Tibial nerve (tissue), 4 donors: ENCODE data around the gene EPRS1. TPM values are rescaled to one million over a fixed set of nuclear protein-coding genes. Genes with fewer than 3 reads are reported as not detected.

Source experiments
- DNase-seq, 2 donors: peaks; one replicate each; pipeline ENCODE4 v3.0.0-alpha.2; 2019; ENCODE audit warnings: low spot score in 2 of 2
- H3K27ac ChIP-seq, 4 donors: fragments of 200-600 bp; sonication (generic) in 3 of 4; one replicate each; pipeline ENCODE4 v1.5.1; 2017 to 2019; ENCODE audit warnings: mild to moderate bottlenecking in 1 of 4
- H3K27me3 ChIP-seq, 2 donors: fragments of 200-600 bp; sonication (generic) in 1 of 2; one replicate each; pipeline versions ENCODE4 v1.5.1 to v1.6.0; 2017 to 2019
- H3K36me3 ChIP-seq, 3 donors: fragments of 200-600 bp; sonication (generic); one replicate each; pipeline ENCODE4 v1.5.1; 2018 to 2019
- H3K4me1 ChIP-seq, 4 donors: fragments of 200-600 bp; sonication (generic) in 3 of 4; one replicate each; pipeline ENCODE4 v1.5.1; 2017 to 2019
- H3K4me3 ChIP-seq, 4 donors: fragments of 200-600 bp; sonication (generic) in 3 of 4; one replicate each; pipeline ENCODE4 v1.5.1; 2017 to 2019; ENCODE audit warnings: mild to moderate bottlenecking in 1 of 4, moderate library complexity in 1 of 4
- H3K9me3 ChIP-seq, 4 donors: fragments of 200-600 bp; sonication (generic) in 3 of 4; one replicate each; pipeline ENCODE4 v1.5.1; 2017 to 2019
- CTCF ChIP-seq, 5 experiments: fragments of 200-600 bp in 3 of 5; fragments of 450-650 bp in 2 of 5; sonication (generic) in 3 of 5; IDR thresholded peaks; one replicate each; pipeline ENCODE4 v1.5.1; 2016 to 2019; ENCODE audit warnings: antibody characterized with exemption in 5 of 5, mild to moderate bottlenecking in 3 of 5, moderate library complexity in 2 of 5
- EP300 ChIP-seq, 2 donors: sonication (generic); formaldehyde crosslinking; IDR thresholded peaks; one replicate each; pipeline ENCODE4 v1.6.1; 2017; ENCODE audit warnings: antibody characterized with exemption in 2 of 2, mild to moderate bottlenecking in 1 of 2
- POLR2A ChIP-seq, 2 donors: fragments of 450-650 bp; IDR thresholded peaks; one replicate each; pipeline ENCODE4 v1.6.1; 2017; ENCODE audit warnings: antibody characterized with exemption in 2 of 2, mild to moderate bottlenecking in 2 of 2, moderate library complexity in 2 of 2
- WGBS, 2 donors: methylation state at CpG; one replicate each; pipeline ENCODE4 v1.1.5; 2018; 5-methylcytosine and 5-hydroxymethylcytosine counted together
- total RNA-seq, 4 donors: library from RNA; depleted of rRNA; stranded (reverse); fragments of >200 nt; gene quantifications; one replicate each; pipeline ENCODE4 v1.1.0, GENCODE V29; 2016

EPRS1 gene
- total RNA-seq, 4 donors from 2014 or later, result 38.1 to 53.8 (median 43.4) TPM

- no peaks in the 10 kb centered on the region for H3K9me3 ChIP-seq
- peaks cover 0 to 35% (median 0%) of the 10 kb centered on the region in 3 donors for H3K36me3 ChIP-seq
- H3K27me3 ChIP-seq, result no peaks in the 10 kb centered on the region
- no peaks in the 10 kb centered on the region for H3K4me1 ChIP-seq
- H3K4me3 ChIP-seq, result no peak overlapping the region
- WGBS, 2 donors, result 85 to 92% methylated on average over 4 of the region's 4 CpGs
- H3K27ac ChIP-seq, result no peak overlapping the region
- DNase-seq, result no peak
- TF ChIP-seq POLR2A (IDR thresholded peaks at IDR 0.05) (no peak), CTCF (IDR thresholded peaks at IDR 0.05) (no peak), EP300 (IDR thresholded peaks at IDR 0.05) (no peak)
Observed at GRCh38 chr1:220076861-220077762, 30.8 kb upstream of the EPRS1 start.

- no peak for DNase-seq
- H3K27me3 ChIP-seq, result no peaks in the 10 kb centered on the region
- H3K4me1 ChIP-seq, result no peaks in the 10 kb centered on the region
- TF ChIP-seq CTCF (IDR thresholded peaks at IDR 0.05) (no peak), POLR2A (IDR thresholded peaks at IDR 0.05) (no peak)
- H3K4me3 ChIP-seq, result no peak overlapping the region
- H3K27ac ChIP-seq, result no peak overlapping the region
- WGBS, 2 donors, result 94 to 98% methylated on average over 3 of the region's 3 CpGs
- H3K9me3 ChIP-seq, result no peaks in the 10 kb centered on the region
- H3K36me3 ChIP-seq, result peaks cover 0 to 83% (median 0%) of the 10 kb centered on the region in 3 donors
Observed at GRCh38 chr1:220067269-220068204, 21.2 kb upstream of the EPRS1 start.

- DNase-seq, result no peak
- Histone ChIP-seq H3K4me3 (no peak overlapping the region), H3K9me3 (no peaks in the 10 kb centered on the region), H3K27me3 (no peaks in the 10 kb centered on the region), H3K27ac (no peak overlapping the region), H3K36me3 (peaks cover 0 to 92% (median 5%) of the 10 kb centered on the region in 3 donors), H3K4me1 (no peaks in the 10 kb centered on the region)
- TF ChIP-seq EP300 (IDR thresholded peaks at IDR 0.05) (no peak), POLR2A (IDR thresholded peaks at IDR 0.05) (no peak), CTCF (IDR thresholded peaks at IDR 0.05) (no peak)
- 97 to 99% methylated on average over 6 of the region's 6 CpGs for WGBS, 2 donors
Observed at GRCh38 chr1:220062629-220063028, 16.3 kb upstream of the EPRS1 start.

- H3K27ac ChIP-seq, result no peak overlapping the region
- H3K27me3 ChIP-seq, result no peaks in the 10 kb centered on the region
- no peaks in the 10 kb centered on the region for H3K9me3 ChIP-seq
- H3K36me3 ChIP-seq, result peaks cover 0 to 92% (median 5%) of the 10 kb centered on the region in 3 donors
- no peak overlapping the region for H3K4me3 ChIP-seq
- WGBS, 2 donors, result 93 to 95% methylated on average over 3 of the region's 3 CpGs
- TF ChIP-seq CTCF (IDR thresholded peaks at IDR 0.05) (no peak), EP300 (IDR thresholded peaks at IDR 0.05) (no peak), POLR2A (IDR thresholded peaks at IDR 0.05) (no peak)
- no peaks in the 10 kb centered on the region for H3K4me1 ChIP-seq
- DNase-seq, result no peak
Observed at GRCh38 chr1:220060876-220061275, 14.6 kb upstream of the EPRS1 start.
